K562 (cell line): Measurements from ENCODE around the gene ZNF2. TPM values are rescaled to one million over a fixed set of nuclear protein-coding genes. Genes with fewer than 3 reads are reported as not detected.
A peak's percentile ranks its signal among the peaks of the same experiment; 100 is the strongest.

Experiments
- ATAC-seq: fragments of 200-7000 bp; cut with Tn5 transposase; 3 replicates; pipeline ENCODE4 v1.9.1; 2020; ENCODE audit warnings: moderate library complexity
- BruUV-seq: library from RNA; stranded (reverse); fragments of 400-500 nt; replicated peaks from 2 replicates; lab custom pipeline; 2021; lab: Mats Ljungman, UMichigan
- CTCF ChIA-PET: fragments of 300-600 bp; formaldehyde crosslinking; extraction: SDS; loops from one replicate; lab custom pipeline; 2021; ENCODE audit warnings: low intra/inter-chr PET ratio; lab: Yijun Ruan, JAX
- POLR2A ChIA-PET: fragments of 300-600, 350-650 bp; sonication (Branson Sonifier 250); formaldehyde crosslinking; extraction: SDS; loops from one replicate; lab custom pipeline; 2021; ENCODE audit warnings: antibody characterized with exemption, inconsistent platforms; lab: Yijun Ruan, JAX
- DNase-seq, 4 experiments: peaks; one replicate each; pipeline versions ENCODE4 v3.0.0 to v3.0.0-alpha.2; 2011 to 2018; ENCODE audit warnings: low spot score in 3 of 4, mixed read lengths in 3 of 4; ENCODE audit errors: extremely low read depth in 1 of 4
- FAIRE-seq: peaks from 2 replicates; lab custom pipeline; 2011; peaks lifted over from hg19 to GRCh38; lab: Jason Lieb, UNC
- H2AFZ ChIP-seq: 2 replicates; pipeline ENCODE4 v1.6.0; 2011; ENCODE audit warnings: low read depth, low read length, control low read depth, inconsistent platforms
- H3K27ac ChIP-seq: fragments of 200-600 bp; 3 replicates; pipeline ENCODE4 v1.8.0; 2011; ENCODE audit warnings: low read depth, mild to moderate bottlenecking, control low read depth, inconsistent platforms, low read length, moderate library complexity, mixed read lengths; ENCODE audit errors: extremely low read depth
- H3K27me3 ChIP-seq, 2 experiments: fragments of 300-600 bp in 1 of 2; 2 replicates in 1 of 2; 3 replicates in 1 of 2; pipeline versions ENCODE4 v1.6.0 to v1.8.0; 2011; ENCODE audit warnings: inconsistent platforms in 2 of 2, low read length in 2 of 2, mild to moderate bottlenecking in 1 of 2, mixed read lengths in 1 of 2, moderate library complexity in 1 of 2; ENCODE audit not compliant: control insufficient read depth in 2 of 2, insufficient read depth in 2 of 2
- H3K36me3 ChIP-seq: fragments of 300-600 bp; 3 replicates; pipeline ENCODE4 v1.8.0; 2011; ENCODE audit warnings: mild to moderate bottlenecking, low read length, inconsistent platforms; ENCODE audit not compliant: control insufficient read depth, insufficient read depth
- H3K4me1 ChIP-seq, 2 experiments: fragments of 200-600 bp in 1 of 2; replicated peaks in 1 of 2; 2 replicates in 1 of 2; 3 replicates in 1 of 2; pipeline versions ENCODE4 v1.5.1 to v1.8.0; 2011; ENCODE audit warnings: inconsistent platforms in 2 of 2, low read length in 2 of 2, mild to moderate bottlenecking in 1 of 2, mixed read lengths in 1 of 2, moderate library complexity in 1 of 2; ENCODE audit not compliant: control insufficient read depth in 2 of 2, insufficient read depth in 2 of 2
- H3K4me2 ChIP-seq: 2 replicates; pipeline ENCODE4 v1.6.1; 2011; ENCODE audit warnings: low read length, control low read depth, inconsistent platforms, mixed read lengths; ENCODE audit not compliant: insufficient read depth
- H3K4me3 ChIP-seq: fragments of 200-600 bp; sonication (generic), shearing (Covaris generic); 2 replicates; pipeline ENCODE4 v1.5.1; 2016; ENCODE audit warnings: control low read depth, inconsistent platforms
- H3K79me2 ChIP-seq: fragments of 200-600 bp; 3 replicates; pipeline ENCODE4 v1.8.0; 2011; ENCODE audit warnings: low read length, inconsistent platforms; ENCODE audit not compliant: control insufficient read depth, insufficient read depth
- H3K9ac ChIP-seq, 2 experiments: 2 replicates each; pipeline versions ENCODE4 v1.6.0 to v1.6.1; 2011; ENCODE audit warnings: low read depth in 2 of 2, low read length in 2 of 2, control low read depth in 1 of 2, inconsistent platforms in 1 of 2, mild to moderate bottlenecking in 1 of 2, mixed read lengths in 1 of 2; ENCODE audit not compliant: insufficient read depth in 1 of 2
- H3K9me1 ChIP-seq: one replicate; pipeline ENCODE4 v1.6.0; 2011; ENCODE audit warnings: inconsistent platforms, mild to moderate bottlenecking, low read length, moderate library complexity; ENCODE audit not compliant: control insufficient read depth, insufficient read depth
- H3K9me3 ChIP-seq: replicated peaks from 2 replicates; pipeline ENCODE4 v1.5.1; 2011; ENCODE audit warnings: low read depth, low read length, inconsistent platforms; ENCODE audit not compliant: control insufficient read depth, insufficient read depth
- H4K20me1 ChIP-seq: replicated peaks from 2 replicates; pipeline ENCODE4 v1.6.1; 2011; ENCODE audit warnings: low read length, inconsistent platforms, mixed read lengths; ENCODE audit not compliant: control insufficient read depth, insufficient read depth
- FOXP1 ChIP-seq: sonication (generic); formaldehyde crosslinking; IDR thresholded peaks from 2 replicates; pipeline ENCODE4 v1.8.0; 2022; ENCODE audit warnings: mild to moderate bottlenecking, missing genetic modification reagents
- HLTF ChIP-seq: fragments of 450-650 bp; IDR thresholded peaks from 2 replicates; pipeline ENCODE4 v1.6.1; 2016
- KDM1A ChIP-seq, 2 experiments: fragments of 450-650 bp; IDR thresholded peaks; 2 replicates each; pipeline ENCODE4 v1.6.1; 2016; ENCODE audit warnings: mild to moderate bottlenecking in 2 of 2
- LCOR ChIP-seq: sonication (generic); formaldehyde crosslinking; IDR thresholded peaks from 2 replicates; pipeline ENCODE4 v1.8.0; 2022; ENCODE audit warnings: mild to moderate bottlenecking, missing genetic modification reagents
- NR2C1 ChIP-seq, 2 experiments: fragments of 450-650 bp; IDR thresholded peaks; 2 replicates each; pipeline ENCODE4 v1.6.1; 2017; ENCODE audit warnings: mild to moderate bottlenecking in 2 of 2, antibody characterized with exemption in 1 of 2, inconsistent platforms in 1 of 2, missing compliant biosample characterization in 1 of 2, missing genetic modification characterization in 1 of 2
- PCBP1 ChIP-seq: fragments of 200-400 bp; formaldehyde crosslinking; IDR thresholded peaks from 2 replicates; pipeline ENCODE4 v1.6.1; 2018; ENCODE audit warnings: mild to moderate bottlenecking, low read depth, low read length; ENCODE audit not compliant: poor library complexity, severe bottlenecking
- RUNX1 ChIP-seq: sonication (generic); IDR thresholded peaks from 2 replicates; pipeline ENCODE4 v1.6.1; 2016; ENCODE audit warnings: antibody characterized with exemption, low read depth
- SIN3B ChIP-seq: fragments of 450-650 bp; IDR thresholded peaks from 2 replicates; pipeline ENCODE4 v1.6.1; 2017; ENCODE audit warnings: low read depth, mild to moderate bottlenecking, moderate library complexity
- SIX5 ChIP-seq, 2 experiments: IDR thresholded peaks; 2 replicates each; pipeline ENCODE4 v1.6.1; 2011; ENCODE audit warnings: low read length in 2 of 2, borderline replicate concordance in 1 of 2, low read depth in 1 of 2, mild to moderate bottlenecking in 1 of 2, moderate library complexity in 1 of 2; ENCODE audit not compliant: insufficient read depth in 1 of 2
- ZC3H8 ChIP-seq: fragments of 450-650 bp; IDR thresholded peaks from 2 replicates; pipeline ENCODE4 v1.6.1; 2017
- ZNF143 ChIP-seq: sonication (generic); formaldehyde crosslinking; IDR thresholded peaks from 2 replicates; pipeline ENCODE4 v1.9.0; 2022; ENCODE audit warnings: mild to moderate bottlenecking, missing genetic modification reagents
- ZNF551 ChIP-seq: fragments of 250-450 bp; sonication (Bioruptor Pico); IDR thresholded peaks from 2 replicates; pipeline ENCODE4 v1.5.0; 2021; ENCODE audit warnings: mild to moderate bottlenecking, moderate library complexity
- WGBS: fragments of 100-300 bp; shearing (Covaris generic); methylation state at CpG from one replicate; pipeline ENCODE4 v1.1.6; 2016; ENCODE audit warnings: low coverage, mixed read lengths; ENCODE audit not compliant: insufficient coverage; ENCODE audit errors: missing lambda C conversion rate; 5-methylcytosine and 5-hydroxymethylcytosine counted together
- in situ Hi-C: fragments of 300-500 bp; cut with MboI; formaldehyde crosslinking; loops from 4 replicates; pipeline ENCODE4 v1.15.0; 2018; ENCODE audit warnings: inconsistent platforms, mixed read lengths
- intact Hi-C: fragments of 100-400 bp; cut with micrococcal nuclease; formaldehyde crosslinking; loops from 2 replicates; pipeline ENCODE4 v1.14.2; 2022
- polyA plus RNA-seq, 8 experiments: library from polyadenylated mRNA; depleted of rRNA in 4 of 8; stranded (reverse) in 5 of 8; unstranded in 3 of 8; fragments of >200 nt; fragmentation: Nextera tagmentation in 2 of 8; fragmentation: Illumina TruSeq in 1 of 8; extraction: Ambion mirVana in 2 of 8; extraction: Trizol in 1 of 8; gene quantifications; 2 replicates each; pipeline versions ENCODE4 v1.2.1 to v1.2.3, GENCODE V29; 2011 to 2014; ENCODE audit warnings: inconsistent platforms in 1 of 8, missing spikeins in 1 of 8
- total RNA-seq, 7 experiments: library from RNA; depleted of rRNA in 6 of 7; stranded (reverse); fragments of >200 nt in 6 of 7; fragmentation: Illumina TruSeq in 2 of 7; extraction: Trizol in 2 of 7; gene quantifications; 2 replicates each; pipeline versions ENCODE4 v1.2.1 to v1.2.3, GENCODE V29; 2011 to 2021; ENCODE audit warnings: low replicate concordance in 1 of 7
- TF ChIP-seq, protein P1 (sequence below): IDR thresholded peaks from 2 replicates; pipeline ENCODE4 v1.6.1; 2012; ENCODE audit warnings: low read depth, low read length, improper control_type of control experiment, borderline replicate concordance
- TF ChIP-seq, protein P2 (sequence below): fragments of 200-800 bp; sonication (Bioruptor generic); IDR thresholded peaks from 2 replicates; pipeline ENCODE4 v1.6.1; 2016; ENCODE audit warnings: missing genetic modification characterization, missing compliant biosample characterization

ZNF2 gene
- total and polyA plus RNA-seq, 9 of the 15 experiments (the other 6 are each of a cell fraction or from before 2014, with no cell fraction given) = 1.6 to 4.5 (median 3.4) TPM

DNA sequence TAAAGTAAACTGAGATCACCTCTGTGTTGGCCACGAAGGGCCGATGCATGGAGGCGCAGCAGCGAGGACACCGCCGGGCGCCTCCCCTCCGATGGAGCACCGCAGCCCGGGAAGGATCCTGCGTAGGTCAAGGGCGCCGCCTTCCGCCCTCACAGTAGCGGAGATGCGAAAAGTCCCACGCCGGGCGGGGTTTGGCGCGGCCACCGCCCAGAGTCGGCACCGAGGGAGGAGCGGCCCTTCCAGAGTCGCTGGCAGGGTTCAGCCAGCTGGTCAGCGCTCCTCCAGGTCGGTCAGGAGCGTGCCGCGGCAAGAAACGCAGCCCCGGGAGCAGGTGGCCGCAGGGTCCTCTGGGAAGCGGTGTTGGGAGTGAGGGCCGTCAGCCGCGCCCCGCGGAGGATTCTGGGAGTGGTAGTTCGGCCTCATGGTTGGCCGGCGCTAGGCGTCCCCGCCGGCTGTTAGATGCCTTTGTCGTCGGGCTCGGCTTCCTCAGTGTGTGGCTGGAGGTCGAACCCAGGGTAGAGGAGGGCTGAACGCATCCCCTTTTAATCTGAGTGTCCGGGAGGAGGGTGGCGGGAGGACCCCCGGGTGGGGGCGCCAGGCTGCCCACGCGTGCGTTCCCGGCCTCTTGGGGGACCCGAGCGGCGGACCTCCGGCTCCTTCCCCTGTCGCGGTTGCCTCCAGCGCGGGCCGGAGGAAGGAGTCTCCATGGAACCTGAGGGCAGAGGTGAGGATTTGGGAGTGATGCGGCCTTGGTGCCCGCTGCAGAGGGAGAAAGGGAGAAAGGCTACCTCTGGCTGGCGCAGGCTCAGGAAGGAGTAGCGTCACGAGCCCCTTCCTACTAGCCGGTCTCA lies 41.7 kb downstream of the ZNF2 start, which contains the start of gene ZNF892:
TSS of gene ZNF892 (plus strand) at position 411 of the 851 bp plus-strand sequence. CDS start at position 706, 295 bp downstream.
- no peaks in the 10 kb centered on the region for H3K9me3 ChIP-seq
- WGBS = 5% methylated on average over 50 of the region's 74 CpGs
- intact Hi-C loops = loop anchor here (2.0 to 5.0 kb wide), 2 partner anchors 130 to 185 kb away; no protein-coding TSS in a partner anchor
- DNase-seq (peak; percentile 75 to 85 (median 80)), FAIRE-seq (peak; percentile 57), ATAC-seq (peak; percentile 99)
- peak within 1 kb of the TSS; percentile 47 to 88; a peak in 3 of 4 replicates for H3K9ac ChIP-seq
- peak within 1 kb of the TSS; percentile 54 for H3K4me3 ChIP-seq
- H3K4me2 ChIP-seq = peak within 1 kb of the TSS; percentile 78
- H3K27ac ChIP-seq = 0 out of 3 replicates have a peak within 1 kb of the TSS, but pooled peaks have one; percentile 29
- BruUV-seq = no TSS peak
- no peaks in the 10 kb centered on the region for H3K9me1 ChIP-seq
- H2AFZ ChIP-seq = peak within 1 kb of the TSS; percentile 88
- H3K27me3 ChIP-seq = no peaks in the 10 kb centered on the region
- H3K79me2 ChIP-seq = no peaks in the 10 kb centered on the region
- no peaks in the 10 kb centered on the region for H3K36me3 ChIP-seq
- ChIA-PET POLR2A (no interaction called here), CTCF (interaction anchor here (0.7 to 1.7 kb wide), 2 partner anchors 129 to 130 kb away, joined by 3 to 11 read pairs; no protein-coding TSS in a partner anchor)
- in situ Hi-C loops = no loop called here
- H4K20me1 ChIP-seq = no peaks in the 10 kb centered on the region
- H3K4me1 ChIP-seq = peaks cover 0 to 10% of the 10 kb centered on the region in 2 experiments; a peak in 2 of 5 replicates
- TF ChIP-seq KDM1A (IDR thresholded peaks at IDR 0.05) (no peak), HLTF (no peak), PCBP1 (peak; percentile 29), SIN3B (peak; percentile 78; the same call in 1 of the 2 replicates), ZC3H8 (no peak), FOXP1 (CRISPR knock-in tag) (no peak), LCOR (CRISPR knock-in tag) (peak; percentile 67; the same call in 1 of the 2 replicates), SIX5 (IDR thresholded peaks at IDR 0.05; ENCODE audit: borderline replicate concordance in 1 of 2, insufficient read depth in 1 of 2, low read depth in 1 of 2, low read length in 2 of 2) (peak; percentile 49 to 59; a peak in 3 of 4 replicates), NR2C1 (IDR thresholded peaks at IDR 0.05) (no peak), NR2C1 (tag; IDR thresholded peaks at IDR 0.05) (peak; percentile 61), RUNX1 (0 out of 2 replicates have a peak, but pooled peaks have one; percentile 47), ZNF551 (CRISPR knock-in tag) (no peak), ZNF143 (CRISPR knock-in tag) (peak; percentile 86)
- TF ChIP-seq, protein P1, sequence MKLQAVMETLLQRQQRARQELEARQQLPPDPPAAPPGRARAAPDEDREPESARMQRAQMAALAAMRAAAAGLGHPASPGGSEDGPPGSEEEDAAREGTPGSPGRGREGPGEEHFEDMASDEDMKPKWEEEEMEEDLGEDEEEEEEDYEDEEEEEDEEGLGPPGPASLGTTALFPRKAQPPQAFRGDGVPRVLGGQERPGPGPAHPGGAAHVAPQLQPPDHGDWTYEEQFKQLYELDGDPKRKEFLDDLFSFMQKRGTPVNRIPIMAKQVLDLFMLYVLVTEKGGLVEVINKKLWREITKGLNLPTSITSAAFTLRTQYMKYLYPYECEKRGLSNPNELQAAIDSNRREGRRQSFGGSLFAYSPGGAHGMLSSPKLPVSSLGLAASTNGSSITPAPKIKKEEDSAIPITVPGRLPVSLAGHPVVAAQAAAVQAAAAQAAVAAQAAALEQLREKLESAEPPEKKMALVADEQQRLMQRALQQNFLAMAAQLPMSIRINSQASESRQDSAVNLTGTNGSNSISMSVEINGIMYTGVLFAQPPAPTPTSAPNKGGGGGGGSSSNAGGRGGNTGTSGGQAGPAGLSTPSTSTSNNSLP = no peak
- TF ChIP-seq, protein P2, sequence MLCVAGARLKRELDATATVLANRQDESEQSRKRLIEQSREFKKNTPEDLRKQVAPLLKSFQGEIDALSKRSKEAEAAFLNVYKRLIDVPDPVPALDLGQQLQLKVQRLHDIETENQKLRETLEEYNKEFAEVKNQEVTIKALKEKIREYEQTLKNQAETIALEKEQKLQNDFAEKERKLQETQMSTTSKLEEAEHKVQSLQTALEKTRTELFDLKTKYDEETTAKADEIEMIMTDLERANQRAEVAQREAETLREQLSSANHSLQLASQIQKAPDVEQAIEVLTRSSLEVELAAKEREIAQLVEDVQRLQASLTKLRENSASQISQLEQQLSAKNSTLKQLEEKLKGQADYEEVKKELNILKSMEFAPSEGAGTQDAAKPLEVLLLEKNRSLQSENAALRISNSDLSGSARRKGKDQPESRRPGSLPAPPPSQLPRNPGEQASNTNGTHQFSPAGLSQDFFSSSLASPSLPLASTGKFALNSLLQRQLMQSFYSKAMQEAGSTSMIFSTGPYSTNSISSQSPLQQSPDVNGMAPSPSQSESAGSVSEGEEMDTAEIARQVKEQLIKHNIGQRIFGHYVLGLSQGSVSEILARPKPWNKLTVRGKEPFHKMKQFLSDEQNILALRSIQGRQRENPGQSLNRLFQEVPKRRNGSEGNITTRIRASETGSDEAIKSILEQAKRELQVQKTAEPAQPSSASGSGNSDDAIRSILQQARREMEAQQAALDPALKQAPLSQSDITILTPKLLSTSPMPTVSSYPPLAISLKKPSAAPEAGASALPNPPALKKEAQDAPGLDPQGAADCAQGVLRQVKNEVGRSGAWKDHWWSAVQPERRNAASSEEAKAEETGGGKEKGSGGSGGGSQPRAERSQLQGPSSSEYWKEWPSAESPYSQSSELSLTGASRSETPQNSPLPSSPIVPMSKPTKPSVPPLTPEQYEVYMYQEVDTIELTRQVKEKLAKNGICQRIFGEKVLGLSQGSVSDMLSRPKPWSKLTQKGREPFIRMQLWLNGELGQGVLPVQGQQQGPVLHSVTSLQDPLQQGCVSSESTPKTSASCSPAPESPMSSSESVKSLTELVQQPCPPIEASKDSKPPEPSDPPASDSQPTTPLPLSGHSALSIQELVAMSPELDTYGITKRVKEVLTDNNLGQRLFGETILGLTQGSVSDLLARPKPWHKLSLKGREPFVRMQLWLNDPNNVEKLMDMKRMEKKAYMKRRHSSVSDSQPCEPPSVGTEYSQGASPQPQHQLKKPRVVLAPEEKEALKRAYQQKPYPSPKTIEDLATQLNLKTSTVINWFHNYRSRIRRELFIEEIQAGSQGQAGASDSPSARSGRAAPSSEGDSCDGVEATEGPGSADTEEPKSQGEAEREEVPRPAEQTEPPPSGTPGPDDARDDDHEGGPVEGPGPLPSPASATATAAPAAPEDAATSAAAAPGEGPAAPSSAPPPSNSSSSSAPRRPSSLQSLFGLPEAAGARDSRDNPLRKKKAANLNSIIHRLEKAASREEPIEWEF (CRISPR knock-in tag) = no peak
